CD14-positive monocyte (primary cell): ENCODE measurements around the gene KIAA1549. TPM values are rescaled to one million over a fixed set of nuclear protein-coding genes. Genes with fewer than 3 reads are reported as not detected.

Experiments
- DNase-seq, 3 donors: peaks; one replicate each; pipeline ENCODE4 v3.0.0-alpha.2; 2011 to 2022
- H2AFZ ChIP-seq: 2 replicates; pipeline ENCODE4 v1.6.0; 2012; ENCODE audit warnings: mild to moderate bottlenecking, low read depth, low read length, inconsistent platforms; ENCODE audit not compliant: insufficient read depth, poor library complexity, severe bottlenecking
- H3K27ac ChIP-seq, 2 donors: 1 replicate in 1 of 2; 2 replicates in 1 of 2; pipeline ENCODE4 v1.5.1; 2012 to 2013; ENCODE audit warnings: low read length in 2 of 2, control low read depth in 1 of 2, inconsistent platforms in 1 of 2, low read depth in 1 of 2, mild to moderate bottlenecking in 1 of 2
- H3K27me3 ChIP-seq, 2 donors: one replicate each; pipeline versions ENCODE4 v1.6.0 to v1.6.1; 2011 to 2013; ENCODE audit warnings: low read length in 2 of 2; ENCODE audit not compliant: control insufficient read depth in 2 of 2, insufficient read depth in 2 of 2
- H3K36me3 ChIP-seq, 2 donors: replicated peaks in 1 of 2; 1 replicate in 1 of 2; 2 replicates in 1 of 2; pipeline versions ENCODE4 v1.5.1 to v1.6.1; 2012 to 2013; ENCODE audit warnings: low read length in 2 of 2, control low read depth in 1 of 2, inconsistent platforms in 1 of 2, mild to moderate bottlenecking in 1 of 2; ENCODE audit not compliant: insufficient read depth in 2 of 2, control insufficient read depth in 1 of 2
- H3K4me1 ChIP-seq, 2 donors: 1 replicate in 1 of 2; 2 replicates in 1 of 2; pipeline versions ENCODE4 v1.5.1 to v1.6.1; 2012 to 2013; ENCODE audit warnings: low read length in 2 of 2, control low read depth in 1 of 2, inconsistent platforms in 1 of 2, mild to moderate bottlenecking in 1 of 2, moderate library complexity in 1 of 2; ENCODE audit not compliant: insufficient read depth in 2 of 2, control insufficient read depth in 1 of 2
- H3K4me2 ChIP-seq: replicated peaks from 2 replicates; pipeline ENCODE3; 2012; ENCODE audit warnings: low read length, moderate library complexity, mild to moderate bottlenecking; ENCODE audit not compliant: poor library complexity, severe bottlenecking; ENCODE audit errors: extremely low read depth
- H3K4me3 ChIP-seq, 3 experiments: fragments of 200-600 bp in 1 of 3; sonication (generic) in 1 of 3; replicated peaks in 1 of 3; 1 replicate in 2 of 3; 2 replicates in 1 of 3; pipeline ENCODE4 v1.5.1; 2011 to 2013; ENCODE audit warnings: low read length in 3 of 3, mild to moderate bottlenecking in 3 of 3, control low read depth in 2 of 3, low read depth in 2 of 3, inconsistent platforms in 1 of 3, moderate library complexity in 1 of 3
- H3K79me2 ChIP-seq: 2 replicates; pipeline ENCODE4 v1.6.0; 2012; ENCODE audit warnings: mild to moderate bottlenecking, control low read depth, inconsistent platforms, low read length, moderate library complexity; ENCODE audit not compliant: insufficient read depth
- H3K9ac ChIP-seq: 2 replicates; pipeline ENCODE4 v1.6.0; 2017; ENCODE audit warnings: low read length, mild to moderate bottlenecking; ENCODE audit not compliant: insufficient read depth, poor library complexity, severe bottlenecking
- H3K9me3 ChIP-seq, 2 donors: replicated peaks in 1 of 2; 1 replicate in 1 of 2; 2 replicates in 1 of 2; pipeline versions ENCODE4 v1.5.1 to v1.6.1; 2012 to 2013; ENCODE audit warnings: low read length in 2 of 2, control low read depth in 1 of 2; ENCODE audit not compliant: control insufficient read depth in 1 of 2, insufficient read depth in 1 of 2
- H4K20me1 ChIP-seq: 2 replicates; pipeline ENCODE4 v1.6.0; 2012; ENCODE audit warnings: mild to moderate bottlenecking, low read length, control low read depth, moderate library complexity; ENCODE audit not compliant: insufficient read depth
- H3K27ac Mint-ChIP-seq, 7 donors: one replicate each; pipeline ENCODE4 v1.8.0; 2020; ENCODE audit warnings: mild to moderate bottlenecking in 7 of 7, mixed read lengths in 7 of 7, moderate library complexity in 6 of 7, inconsistent platforms in 2 of 7
- H3K27me3 Mint-ChIP-seq, 3 donors: one replicate each; pipeline ENCODE4 v1.8.0; 2021 to 2022; ENCODE audit warnings: low read depth in 3 of 3, mild to moderate bottlenecking in 3 of 3, mixed read lengths in 3 of 3, moderate library complexity in 3 of 3, inconsistent platforms in 1 of 3
- H3K36me3 Mint-ChIP-seq, 2 donors: one replicate each; pipeline ENCODE4 v1.8.0; 2020; ENCODE audit warnings: mixed read lengths in 2 of 2, inconsistent platforms in 1 of 2, mild to moderate bottlenecking in 1 of 2
- H3K4me1 Mint-ChIP-seq: one replicate; pipeline ENCODE4 v1.8.0; 2020; ENCODE audit warnings: mild to moderate bottlenecking, mixed read lengths
- H3K4me3 Mint-ChIP-seq, 2 donors: one replicate each; pipeline ENCODE4 v1.8.0; 2020; ENCODE audit warnings: mild to moderate bottlenecking in 2 of 2, mixed read lengths in 2 of 2, moderate library complexity in 1 of 2
- H3K9me3 Mint-ChIP-seq, 7 donors: one replicate each; pipeline ENCODE4 v1.8.0; 2020 to 2022; ENCODE audit warnings: mixed read lengths in 7 of 7, mild to moderate bottlenecking in 6 of 7, moderate library complexity in 6 of 7, inconsistent platforms in 2 of 7
- CTCF ChIP-seq: fragments of 200-600 bp; IDR thresholded peaks from one replicate; pipeline ENCODE4 v1.8.0; 2022; ENCODE audit warnings: antibody characterized with exemption, mild to moderate bottlenecking
- WGBS: methylation state at CpG from one replicate; pipeline ENCODE4 v1.1.5; 2013; ENCODE audit warnings: missing lambda C conversion rate; ENCODE audit not compliant: insufficient coverage; 5-methylcytosine and 5-hydroxymethylcytosine counted together
- intact Hi-C, 2 donors: fragments of 100-400 bp; cut with micrococcal nuclease; formaldehyde crosslinking; loops; one replicate each; pipeline versions ENCODE4 v1.15.0 to v1.15.1; 2023
- polyA plus RNA-seq, 3 donors: library from polyadenylated mRNA; depleted of rRNA in 1 of 3; unstranded in 2 of 3; stranded (reverse) in 1 of 3; fragments of 300-500 nt in 2 of 3; fragments of >200 nt in 1 of 3; fragmentation: Illumina TruSeq in 2 of 3; gene quantifications; 1 replicate in 2 of 3; 2 replicates in 1 of 3; pipeline ENCODE4 v1.2.3, GENCODE V29; 2012 to 2021

The KIAA1549 gene
- polyA plus RNA-seq, 3 donors, result 0.03 TPM; not detected in 1

DNA sequence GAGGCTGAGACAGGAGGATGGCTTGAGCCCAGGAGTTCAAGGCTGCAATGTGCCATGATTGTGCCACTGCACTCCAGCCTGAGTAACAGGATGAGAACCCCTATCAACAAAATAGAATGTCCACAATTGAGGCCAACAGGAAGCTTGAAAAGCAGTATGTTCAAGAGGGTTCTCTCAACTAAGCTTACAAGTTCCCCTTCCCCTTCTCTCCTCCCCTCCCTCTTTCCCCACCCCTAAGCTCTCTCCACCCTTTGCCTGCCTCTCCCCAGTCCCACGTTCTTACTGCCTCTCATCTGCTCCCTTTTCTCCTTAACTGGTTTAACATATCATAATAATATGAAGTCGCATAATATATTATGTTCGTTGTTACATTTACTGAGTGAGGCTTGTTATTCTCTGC, 35.4 kb downstream of the KIAA1549 start:
- Mint-ChIP-seq H3K27me3 (peaks cover 0 to 2% (median 0%) of the 10 kb centered on the region in 3 donors), H3K36me3 (no peaks in the 10 kb centered on the region), H3K9me3 (no peaks in the 10 kb centered on the region), H3K4me3 (no peak overlapping the region), H3K27ac (peak overlapping the region in 1 of 7 donors; percentile 55), H3K4me1 (peaks cover 5% of the 10 kb centered on the region)
- H3K9ac ChIP-seq, result no peak overlapping the region
- no peak overlapping the region for H3K4me3 ChIP-seq
- no peaks in the 10 kb centered on the region for H4K20me1 ChIP-seq
- no peak overlapping the region for H3K4me2 ChIP-seq
- peak overlapping the region; percentile 10 for H2AFZ ChIP-seq
- H3K27me3 ChIP-seq, result no peaks in the 10 kb centered on the region
- H3K4me1 ChIP-seq, result no peaks in the 10 kb centered on the region
- no peaks in the 10 kb centered on the region for H3K79me2 ChIP-seq
- H3K27ac ChIP-seq, result no peak overlapping the region
- TF ChIP-seq CTCF, result no peak
- no peak for DNase-seq
- H3K36me3 ChIP-seq, result no peaks in the 10 kb centered on the region
- no CpG with 5 or more reads among the region's 3 CpGs for WGBS
- intact Hi-C loops, result no loop called here
- no peaks in the 10 kb centered on the region for H3K9me3 ChIP-seq

GRCh38 chr7:138945154-138945553, 36.0 kb downstream of the KIAA1549 start:
- Histone ChIP-seq H3K36me3 (no peaks in the 10 kb centered on the region), H3K4me1 (no peaks in the 10 kb centered on the region), H3K27me3 (no peaks in the 10 kb centered on the region), H3K27ac (no peak overlapping the region), H2AFZ (no peak overlapping the region), H3K4me2 (no peak overlapping the region), H3K9ac (no peak overlapping the region), H3K79me2 (no peaks in the 10 kb centered on the region), H3K9me3 (no peaks in the 10 kb centered on the region), H4K20me1 (no peaks in the 10 kb centered on the region), H3K4me3 (no peak overlapping the region)
- no peak for DNase-seq
- Mint-ChIP-seq H3K27ac (no peak overlapping the region), H3K4me3 (no peak overlapping the region), H3K27me3 (peaks cover 0 to 2% (median 0%) of the 10 kb centered on the region in 3 donors), H3K4me1 (peaks cover 5% of the 10 kb centered on the region), H3K36me3 (no peaks in the 10 kb centered on the region), H3K9me3 (no peaks in the 10 kb centered on the region)
- intact Hi-C loops, result no loop called here
- no CpG with 5 or more reads among the region's 3 CpGs for WGBS
- no peak for TF ChIP-seq CTCF
